ENCODE data around the gene ECI2. TPM values are rescaled to one million over a fixed set of nuclear protein-coding genes. Genes with fewer than 3 reads are reported as not detected.
"Not testable (repeated sequence)": the region's sequence is repeated elsewhere in the genome, so short reads cannot be mapped to it uniquely, and the experiment has no call there.

The ECI2 gene
- total and polyA plus RNA-seq, 9 donors: 52.0 to 141 (median 67.1) TPM

GRCh38 chr6:4091941-4092340 is 43.4 kb downstream of the ECI2 start:
- H3K9me3 ChIP-seq: no peaks in the 10 kb centered on the region
- 51 to 59% (median 52%) methylated on average over 7 of the region's 7 CpGs for WGBS, 3 donors
- H3K4me1 ChIP-seq (ENCODE audit: insufficient read depth): no peaks in the 10 kb centered on the region
- intact Hi-C loops (cut with DNase I): no loop called here
- H3K27ac ChIP-seq: no peak overlapping the region
- TF ChIP-seq POLR2A (IDR thresholded peaks at IDR 0.05) (no peak), CTCF (IDR thresholded peaks at IDR 0.05) (no peak), EP300 (IDR thresholded peaks at IDR 0.05) (no peak)
- DNase-seq: no peak
- no peaks in the 10 kb centered on the region for H3K27me3 ChIP-seq
- no peaks in the 10 kb centered on the region for H3K36me3 ChIP-seq
- no peak overlapping the region for H3K4me3 ChIP-seq

- H3K4me1 ChIP-seq (ENCODE audit: insufficient read depth); H3K27ac ChIP-seq; H3K36me3 ChIP-seq; H3K4me3 ChIP-seq; H3K27me3 ChIP-seq; H3K9me3 ChIP-seq; intact Hi-C loops (cut with DNase I); DNase-seq: not testable (repeated sequence)
- 93 to 94% (median 94%) methylated on average over 21 to 26 of the region's 26 CpGs for WGBS, 3 donors
Measured at GRCh38 chr6:4090043-4090442, 45.3 kb downstream of the ECI2 start.

- H3K27me3 ChIP-seq: no peaks in the 10 kb centered on the region
- H3K4me1 ChIP-seq (ENCODE audit: insufficient read depth): no peaks in the 10 kb centered on the region
- intact Hi-C loops (cut with DNase I): no loop called here
- no peaks in the 10 kb centered on the region for H3K9me3 ChIP-seq
- no peak for DNase-seq
- WGBS, 3 donors: 82 to 86% (median 85%) methylated on average over 7 of the region's 7 CpGs
- H3K27ac ChIP-seq: no peak overlapping the region
- H3K4me3 ChIP-seq: no peak overlapping the region
- TF ChIP-seq EP300 (IDR thresholded peaks at IDR 0.05): no peak
- no peak for TF ChIP-seq POLR2A (IDR thresholded peaks at IDR 0.05)
- TF ChIP-seq CTCF (IDR thresholded peaks at IDR 0.05): no peak
- no peaks in the 10 kb centered on the region for H3K36me3 ChIP-seq
Measured at GRCh38 chr6:4088704-4089103, 46.7 kb downstream of the ECI2 start.

- TF ChIP-seq POLR2A (IDR thresholded peaks at IDR 0.05) (no peak), EP300 (IDR thresholded peaks at IDR 0.05) (no peak), CTCF (IDR thresholded peaks at IDR 0.05) (no peak)
- H3K4me1 ChIP-seq (ENCODE audit: insufficient read depth): no peaks in the 10 kb centered on the region
- no peaks in the 10 kb centered on the region for H3K27me3 ChIP-seq
- no peak overlapping the region for H3K4me3 ChIP-seq
- intact Hi-C loops (cut with DNase I): no loop called here
- DNase-seq: no peak
- no peaks in the 10 kb centered on the region for H3K9me3 ChIP-seq
- no peaks in the 10 kb centered on the region for H3K36me3 ChIP-seq
- no peak overlapping the region for H3K27ac ChIP-seq
- WGBS, 3 donors: 96 to 100% (median 98%) methylated on average over 1 of the region's 1 CpG
Measured at GRCh38 chr6:4085332-4085700, 50.1 kb downstream of the ECI2 start.

- intact Hi-C loops (cut with DNase I): no loop called here
- WGBS, 3 donors: 85% methylated on average over 9 of the region's 9 CpGs
- no peaks in the 10 kb centered on the region for H3K4me1 ChIP-seq (ENCODE audit: insufficient read depth)
- H3K9me3 ChIP-seq: no peaks in the 10 kb centered on the region
- H3K36me3 ChIP-seq: no peaks in the 10 kb centered on the region
- H3K4me3 ChIP-seq: no peak overlapping the region
- DNase-seq: no peak
- no peak overlapping the region for H3K27ac ChIP-seq
- no peak for TF ChIP-seq CTCF (IDR thresholded peaks at IDR 0.05)
- TF ChIP-seq EP300 (IDR thresholded peaks at IDR 0.05): no peak
- TF ChIP-seq POLR2A (IDR thresholded peaks at IDR 0.05): no peak
- no peaks in the 10 kb centered on the region for H3K27me3 ChIP-seq
Measured at GRCh38 chr6:4084444-4085331, 50.7 kb downstream of the ECI2 start.

Measured in ovary (tissue), 9 donors.